OCI-LY3 (cell line): ENCODE measurements around the gene DPY30.

Source experiments
- EZH2phosphoT487 ChIP-seq: fragments of 200-600 bp; shearing (Covaris generic); IDR thresholded peaks from 2 replicates; pipeline ENCODE4 v1.6.1; 2018; ENCODE audit warnings: antibody characterized with exemption, mixed run types, low read depth
- TF ChIP-seq, protein P1 (sequence below): fragments of 200-600, 300-600 bp; sonication (generic); IDR thresholded peaks from 2 replicates; pipeline ENCODE4 v1.5.1; 2014; ENCODE audit warnings: antibody characterized with exemption, low read length, low read depth

DNA sequence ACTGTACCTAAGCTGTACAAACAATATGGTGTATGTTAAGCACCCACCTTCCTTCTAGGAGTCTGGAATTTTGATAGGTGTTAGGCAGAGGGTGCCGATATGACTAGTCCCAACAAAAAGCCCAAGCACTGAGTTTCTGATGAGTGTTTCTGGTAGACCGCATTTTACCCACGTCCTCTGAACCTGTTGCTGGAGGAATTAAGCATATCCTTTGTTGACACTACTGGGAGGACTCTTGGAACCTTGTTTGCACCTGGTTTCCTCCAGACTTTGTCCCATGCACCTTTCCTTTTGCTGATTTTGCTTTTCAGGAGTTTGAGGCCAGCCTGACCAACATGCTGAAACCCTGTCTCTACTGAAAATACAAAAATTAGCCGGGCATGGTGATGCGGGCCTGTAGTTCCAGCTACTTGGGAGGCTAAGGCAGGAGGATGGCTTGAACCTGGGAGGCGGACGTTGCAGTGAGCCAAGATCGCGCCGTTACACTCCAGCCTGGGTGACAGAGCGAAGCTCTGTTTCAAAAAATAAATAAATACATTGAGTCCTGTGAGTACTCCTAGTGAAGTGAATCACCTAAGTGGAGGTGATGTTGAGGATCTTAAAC is 12.3 kb upstream of the DPY30 start:
- TF ChIP-seq, protein P1, sequence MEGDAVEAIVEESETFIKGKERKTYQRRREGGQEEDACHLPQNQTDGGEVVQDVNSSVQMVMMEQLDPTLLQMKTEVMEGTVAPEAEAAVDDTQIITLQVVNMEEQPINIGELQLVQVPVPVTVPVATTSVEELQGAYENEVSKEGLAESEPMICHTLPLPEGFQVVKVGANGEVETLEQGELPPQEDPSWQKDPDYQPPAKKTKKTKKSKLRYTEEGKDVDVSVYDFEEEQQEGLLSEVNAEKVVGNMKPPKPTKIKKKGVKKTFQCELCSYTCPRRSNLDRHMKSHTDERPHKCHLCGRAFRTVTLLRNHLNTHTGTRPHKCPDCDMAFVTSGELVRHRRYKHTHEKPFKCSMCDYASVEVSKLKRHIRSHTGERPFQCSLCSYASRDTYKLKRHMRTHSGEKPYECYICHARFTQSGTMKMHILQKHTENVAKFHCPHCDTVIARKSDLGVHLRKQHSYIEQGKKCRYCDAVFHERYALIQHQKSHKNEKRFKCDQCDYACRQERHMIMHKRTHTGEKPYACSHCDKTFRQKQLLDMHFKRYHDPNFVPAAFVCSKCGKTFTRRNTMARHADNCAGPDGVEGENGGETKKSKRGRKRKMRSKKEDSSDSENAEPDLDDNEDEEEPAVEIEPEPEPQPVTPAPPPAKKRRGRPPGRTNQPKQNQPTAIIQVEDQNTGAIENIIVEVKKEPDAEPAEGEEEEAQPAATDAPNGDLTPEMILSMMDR, result no peak
- TF ChIP-seq EZH2phosphoT487, result no peak
